ENCODE results near the gene CLIC6. TPM values are rescaled to one million over a fixed set of nuclear protein-coding genes. Genes with fewer than 3 reads are reported as not detected.

CLIC6 gene
- total RNA-seq = 6.2 TPM

DNA sequence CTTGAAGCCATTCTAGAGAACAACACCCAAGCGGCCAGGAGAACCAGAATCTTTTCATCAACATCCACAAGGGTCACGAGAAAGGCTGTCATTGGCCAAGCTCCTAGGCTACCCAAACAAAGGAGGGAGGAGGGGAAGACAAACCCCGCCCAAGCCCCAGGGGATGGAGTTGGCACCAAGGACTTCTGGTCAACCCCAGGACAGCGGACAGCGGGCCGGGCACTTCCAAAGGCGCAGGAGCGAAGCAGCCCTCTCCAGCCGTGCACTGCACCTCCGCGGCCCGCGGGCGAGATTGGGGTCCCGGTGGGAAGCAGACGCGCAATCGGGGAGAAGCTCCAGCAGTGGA, at the start of gene CLIC6:
CLIC6 (plus strand) TSS at position 192 of the 346 bp plus-strand sequence. CDS start 395 bp downstream, outside the sequence.
- intact Hi-C loops (cut with DNase I) = no loop called here
- no peaks in the 10 kb centered on the region for H3K36me3 ChIP-seq
- peak within 1 kb of the TSS; percentile 44 to 63 for H3K4me3 ChIP-seq
- H3K4me1 ChIP-seq = peaks cover 2 to 17% of the 10 kb centered on the region in 2 donors
- TF ChIP-seq, protein P1, sequence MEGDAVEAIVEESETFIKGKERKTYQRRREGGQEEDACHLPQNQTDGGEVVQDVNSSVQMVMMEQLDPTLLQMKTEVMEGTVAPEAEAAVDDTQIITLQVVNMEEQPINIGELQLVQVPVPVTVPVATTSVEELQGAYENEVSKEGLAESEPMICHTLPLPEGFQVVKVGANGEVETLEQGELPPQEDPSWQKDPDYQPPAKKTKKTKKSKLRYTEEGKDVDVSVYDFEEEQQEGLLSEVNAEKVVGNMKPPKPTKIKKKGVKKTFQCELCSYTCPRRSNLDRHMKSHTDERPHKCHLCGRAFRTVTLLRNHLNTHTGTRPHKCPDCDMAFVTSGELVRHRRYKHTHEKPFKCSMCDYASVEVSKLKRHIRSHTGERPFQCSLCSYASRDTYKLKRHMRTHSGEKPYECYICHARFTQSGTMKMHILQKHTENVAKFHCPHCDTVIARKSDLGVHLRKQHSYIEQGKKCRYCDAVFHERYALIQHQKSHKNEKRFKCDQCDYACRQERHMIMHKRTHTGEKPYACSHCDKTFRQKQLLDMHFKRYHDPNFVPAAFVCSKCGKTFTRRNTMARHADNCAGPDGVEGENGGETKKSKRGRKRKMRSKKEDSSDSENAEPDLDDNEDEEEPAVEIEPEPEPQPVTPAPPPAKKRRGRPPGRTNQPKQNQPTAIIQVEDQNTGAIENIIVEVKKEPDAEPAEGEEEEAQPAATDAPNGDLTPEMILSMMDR (IDR thresholded peaks at IDR 0.05) = no peak
- peaks cover 15% of the 10 kb centered on the region for H3K27me3 ChIP-seq
- no peaks in the 10 kb centered on the region for H3K9me3 ChIP-seq
- no peak within 1 kb of the TSS for H3K27ac ChIP-seq
- no peak for DNase-seq (ENCODE audit: low spot score in 2 of 2)

DNA sequence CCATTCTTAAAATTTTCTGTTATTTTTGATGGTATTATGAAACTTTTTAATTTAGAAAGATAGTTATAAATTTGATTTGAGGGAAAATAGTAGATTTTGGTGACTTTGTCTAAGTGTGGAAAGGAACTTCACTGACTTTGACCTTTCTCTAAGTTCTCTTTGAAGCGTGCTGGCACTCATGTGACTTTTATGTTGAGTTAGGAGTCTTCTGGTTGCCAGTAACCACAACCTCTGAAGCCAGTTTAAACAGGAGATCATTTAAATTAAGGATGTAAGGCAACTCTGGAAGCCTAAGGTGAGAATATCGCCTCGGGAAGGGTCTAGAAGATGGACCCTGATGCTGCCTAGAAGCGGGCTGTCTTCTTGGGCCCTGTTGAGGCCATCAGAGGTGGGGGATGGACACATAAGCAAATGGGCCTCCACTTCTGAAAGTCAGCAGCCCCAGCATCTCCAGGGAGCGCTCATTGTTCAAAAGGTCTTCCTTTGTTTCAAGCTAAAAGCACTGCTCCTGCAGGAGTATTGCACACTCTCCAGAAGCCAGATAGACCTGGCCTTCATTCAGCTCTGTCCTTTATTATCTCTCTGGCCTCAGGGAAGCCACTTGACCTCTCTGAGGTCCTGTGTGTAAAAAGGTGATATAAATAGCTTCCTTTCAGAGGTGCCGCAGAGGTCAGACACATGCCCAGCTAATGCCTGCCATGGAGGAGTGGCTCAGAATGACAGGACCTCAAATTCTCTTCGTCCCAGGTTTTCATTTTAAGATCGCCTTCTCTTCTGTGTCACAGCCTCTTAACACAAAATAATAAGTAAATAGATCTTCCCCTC, 48.7 kb upstream of the CLIC6 start:
- no peak for DNase-seq (ENCODE audit: low spot score in 2 of 2)
- H3K9me3 ChIP-seq = no peaks in the 10 kb centered on the region
- intact Hi-C loops (cut with DNase I) = loop anchor here (10.0 kb wide), 1 partner anchor 705 kb away; the partner anchor contains the start of gene ATP5PO
- no peak overlapping the region for H3K27ac ChIP-seq
- TF ChIP-seq, protein P1 (IDR thresholded peaks at IDR 0.05) = no peak
- no peaks in the 10 kb centered on the region for H3K36me3 ChIP-seq
- H3K4me3 ChIP-seq = no peak overlapping the region
- H3K4me1 ChIP-seq = no peaks in the 10 kb centered on the region
- no peaks in the 10 kb centered on the region for H3K27me3 ChIP-seq

DNA sequence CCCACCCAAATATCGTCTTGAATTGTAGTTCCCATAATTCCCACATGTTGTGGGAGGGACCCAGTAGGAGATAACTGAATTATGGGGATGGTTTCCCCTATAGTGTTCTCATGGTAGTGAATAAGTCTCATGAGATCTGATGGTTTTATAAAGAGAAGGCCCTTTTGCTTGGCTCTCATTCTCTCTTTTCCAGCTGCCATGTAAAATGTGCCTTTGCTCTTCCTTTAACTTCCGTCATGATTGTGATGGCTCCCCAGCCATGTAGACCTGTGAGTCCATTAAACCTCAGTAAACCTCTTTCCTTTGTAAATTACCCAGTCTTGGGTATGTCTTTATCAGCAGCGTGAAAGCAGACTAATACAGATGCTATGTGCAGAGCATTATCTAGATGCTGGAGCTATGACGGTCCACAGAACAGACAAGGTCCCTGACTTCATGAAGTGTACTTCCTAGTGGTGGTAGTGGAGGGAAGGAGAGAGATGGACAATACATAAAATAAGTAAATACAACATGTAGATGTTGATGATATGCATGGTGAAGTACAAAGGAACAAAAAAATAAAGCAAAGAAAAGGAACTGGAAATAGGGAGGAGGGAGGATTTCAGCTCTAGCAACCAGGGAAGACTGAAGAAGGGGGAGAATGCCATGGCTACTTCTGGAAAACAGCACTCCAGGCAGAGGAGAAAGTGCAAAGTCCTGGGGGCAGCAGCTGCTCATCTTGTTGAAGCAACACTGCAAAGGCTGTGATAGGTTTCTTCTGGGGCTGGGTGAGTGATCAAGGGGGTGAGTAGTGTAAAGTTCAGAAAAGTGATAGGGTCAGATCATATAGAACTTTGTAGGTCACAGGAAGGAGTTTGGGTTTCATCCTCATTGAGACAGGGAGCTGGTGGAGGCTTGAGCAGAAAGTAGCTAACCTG, 47.1 kb upstream of the CLIC6 start:
- intact Hi-C loops (cut with DNase I) = no loop called here
- TF ChIP-seq, protein P1 (IDR thresholded peaks at IDR 0.05) = no peak
- Histone ChIP-seq H3K27ac (no peak overlapping the region), H3K27me3 (no peaks in the 10 kb centered on the region), H3K9me3 (no peaks in the 10 kb centered on the region), H3K36me3 (no peaks in the 10 kb centered on the region), H3K4me1 (no peaks in the 10 kb centered on the region), H3K4me3 (no peak overlapping the region)
- no peak for DNase-seq (ENCODE audit: low spot score in 2 of 2)

DNA sequence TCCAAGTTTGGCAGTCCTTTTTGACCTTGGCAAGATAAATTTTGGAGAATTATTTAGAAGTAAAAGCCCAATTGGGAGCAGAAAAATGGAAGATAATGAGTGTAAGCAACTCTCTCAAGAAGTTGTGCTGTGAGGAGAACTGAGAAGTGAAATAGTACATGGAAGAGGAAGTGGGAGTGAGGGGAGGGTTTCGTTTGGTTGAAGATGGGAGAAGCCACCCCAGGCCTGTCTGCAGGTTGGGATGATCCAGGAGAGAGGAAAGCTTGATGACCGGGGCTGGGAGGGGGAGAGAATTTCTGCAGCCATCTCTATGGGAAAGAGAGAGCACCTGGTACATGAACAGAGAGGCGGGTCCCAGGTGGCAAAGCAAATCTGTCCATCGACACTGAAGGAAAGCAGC, 45.3 kb upstream of the CLIC6 start:
- Histone ChIP-seq H3K27me3 (no peaks in the 10 kb centered on the region), H3K4me3 (no peak overlapping the region), H3K9me3 (no peaks in the 10 kb centered on the region), H3K36me3 (no peaks in the 10 kb centered on the region), H3K4me1 (no peaks in the 10 kb centered on the region), H3K27ac (no peak overlapping the region)
- no peak for DNase-seq (ENCODE audit: low spot score in 2 of 2)
- intact Hi-C loops (cut with DNase I) = no loop called here
- TF ChIP-seq, protein P1 (IDR thresholded peaks at IDR 0.05) = no peak

DNA sequence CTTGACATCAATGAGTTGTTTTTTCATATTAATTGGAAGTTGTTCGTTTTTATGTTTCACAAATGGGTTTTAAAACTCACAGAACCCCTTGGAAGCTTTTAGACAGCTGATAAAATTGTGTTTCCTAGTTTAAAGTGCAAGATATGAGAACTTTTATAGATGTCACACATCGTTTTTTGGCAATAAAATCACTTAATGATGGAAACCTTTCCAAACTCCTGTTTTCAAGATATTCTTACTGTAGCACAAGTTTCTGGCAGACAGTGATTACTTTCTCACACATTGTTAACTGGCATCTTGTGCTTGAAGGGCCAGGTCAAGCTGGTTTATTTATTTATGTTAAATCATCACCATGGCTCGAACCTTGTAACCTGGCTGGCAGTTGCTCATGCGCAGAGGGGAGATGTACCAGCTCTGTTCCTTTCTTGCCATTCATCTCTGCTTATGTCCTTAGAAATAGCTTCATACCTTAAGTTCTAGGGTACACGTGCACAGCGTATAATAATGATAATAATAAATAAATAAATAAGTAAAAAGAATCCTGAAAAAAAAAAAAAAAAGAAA, 43.7 kb upstream of the CLIC6 start:
- Histone ChIP-seq H3K4me3 (no peak overlapping the region), H3K4me1 (no peaks in the 10 kb centered on the region), H3K27me3 (no peaks in the 10 kb centered on the region), H3K9me3 (no peaks in the 10 kb centered on the region), H3K27ac (no peak overlapping the region), H3K36me3 (no peaks in the 10 kb centered on the region)
- no peak for DNase-seq (ENCODE audit: low spot score in 2 of 2)
- TF ChIP-seq, protein P1 (IDR thresholded peaks at IDR 0.05) = no peak
- intact Hi-C loops (cut with DNase I) = no loop called here

All from ascending aorta (tissue), 2 donors.